Gastrocnemius medialis (tissue), 4 donors: ENCODE results near the gene FOXP4. TPM values are rescaled to one million over a fixed set of nuclear protein-coding genes. Genes with fewer than 3 reads are reported as not detected.

ENCODE experiments used
- ATAC-seq, 2 donors: fragments of 150-250 bp; one replicate each; pipeline ENCODE4 v1.9.1; 2016
- DNase-seq, 2 donors: peaks; one replicate each; pipeline ENCODE4 v3.0.0-alpha.2; 2019
- H3K27ac ChIP-seq, 4 donors: fragments of 200-600 bp; sonication (generic); 1 replicate in 1 of 4; 2 replicates in 3 of 4; pipeline ENCODE4 v1.5.1; 2016 to 2018; ENCODE audit warnings: mild to moderate bottlenecking in 2 of 4, moderate library complexity in 1 of 4
- H3K27me3 ChIP-seq, 3 donors: fragments of 200-600 bp; sonication (generic) in 2 of 3; 1 replicate in 1 of 3; 2 replicates in 2 of 3; pipeline versions ENCODE4 v1.5.1 to v1.6.0; 2016 to 2019; ENCODE audit warnings: mild to moderate bottlenecking in 1 of 3, moderate library complexity in 1 of 3
- H3K36me3 ChIP-seq, 2 donors: fragments of 200-600 bp; sonication (generic) in 1 of 2; one replicate each; pipeline ENCODE4 v1.5.1; 2017 to 2018
- H3K4me1 ChIP-seq, 2 donors: fragments of 200-600 bp; sonication (generic) in 1 of 2; one replicate each; pipeline ENCODE4 v1.5.1; 2016 to 2017; ENCODE audit warnings: mild to moderate bottlenecking in 2 of 2
- H3K4me3 ChIP-seq, 4 donors: fragments of 200-600 bp; sonication (generic) in 3 of 4; 1 replicate in 1 of 4; 2 replicates in 3 of 4; pipeline ENCODE4 v1.5.1; 2016 to 2019; ENCODE audit warnings: mild to moderate bottlenecking in 2 of 4
- H3K9me3 ChIP-seq, 3 donors: fragments of 200-600 bp; sonication (generic) in 2 of 3; 1 replicate in 1 of 3; 2 replicates in 2 of 3; pipeline ENCODE4 v1.5.1; 2016 to 2019
- POLR2A ChIP-seq, 2 donors: fragments of 450-650 bp; IDR thresholded peaks; one replicate each; pipeline ENCODE4 v1.6.1; 2017; ENCODE audit warnings: antibody characterized with exemption in 2 of 2, mild to moderate bottlenecking in 2 of 2, moderate library complexity in 2 of 2
- in situ Hi-C, 4 donors: fragments of 200-750 bp; cut with MboI; loops; one replicate each; pipeline versions ENCODE4 v1.15.0 to v1.8.0; 2017; ENCODE audit warnings: low sequenced_read_pairs in 4 of 4
- intact Hi-C: fragments of 100-400 bp; cut with DNase I; formaldehyde crosslinking; loops from one replicate; pipeline ENCODE4 v1.15.1; 2023; ENCODE audit warnings: low total_unique reads
- total RNA-seq, 4 donors: library from RNA; depleted of rRNA; stranded (reverse); fragments of >200 nt; gene quantifications; one replicate each; pipeline versions ENCODE4 v1.1.0 to v1.2.3, GENCODE V29; 2016
- TF ChIP-seq, protein P1 (sequence below), 5 experiments: fragments of 450-650 bp in 3 of 5; fragments of 200-600 bp in 2 of 5; sonication (generic) in 2 of 5; IDR thresholded peaks in 4 of 5; conservative IDR thresholded peaks in 1 of 5; 1 replicate in 4 of 5; 2 replicates in 1 of 5; pipeline ENCODE4 v1.5.1; 2016 to 2019; ENCODE audit warnings: antibody characterized with exemption in 5 of 5, mild to moderate bottlenecking in 3 of 5, moderate library complexity in 3 of 5

The FOXP4 gene
- total RNA-seq, 4 donors from 2014 or later: 3.4 to 11.4 (median 6.5) TPM

DNA sequence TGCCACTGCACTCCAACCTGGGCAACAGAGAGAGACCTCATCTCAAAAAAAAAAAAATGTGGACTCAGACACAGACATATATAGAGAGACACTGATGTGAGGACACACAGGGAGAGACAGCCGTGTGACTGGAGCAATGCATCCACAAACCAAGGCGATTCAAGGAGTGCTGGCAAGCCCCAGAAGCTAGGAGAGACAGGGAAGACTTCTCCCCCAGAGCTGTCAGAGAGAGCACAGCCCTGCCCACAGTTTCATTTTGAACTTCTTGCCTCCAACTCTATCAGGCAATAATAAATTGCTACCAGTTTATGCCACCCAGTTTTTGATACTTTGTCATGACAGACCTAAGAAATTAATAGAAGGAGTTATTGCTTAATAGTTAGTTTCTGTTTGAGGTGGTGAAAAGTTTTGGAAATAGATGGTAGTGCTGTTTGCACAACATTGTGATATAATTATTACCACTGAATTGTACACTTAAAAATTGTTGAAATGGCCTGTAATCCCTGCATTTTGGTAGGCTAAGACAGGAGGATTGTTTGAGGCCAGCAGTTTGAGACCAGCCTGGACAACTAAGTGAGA is 87.0 kb downstream of the FOXP4 start:
- ATAC-seq: no peak
- Histone ChIP-seq H3K9me3 (no peaks in the 10 kb centered on the region), H3K27me3 (peaks cover 16 to 23% (median 17%) of the 10 kb centered on the region in 3 donors), H3K36me3 (no peaks in the 10 kb centered on the region), H3K4me3 (no peak overlapping the region), H3K4me1 (peaks cover 0 to 7% of the 10 kb centered on the region in 2 donors), H3K27ac (no peak overlapping the region)
- in situ Hi-C loops: no loop called here
- TF ChIP-seq POLR2A (IDR thresholded peaks at IDR 0.05): no peak
- TF ChIP-seq, protein P1, sequence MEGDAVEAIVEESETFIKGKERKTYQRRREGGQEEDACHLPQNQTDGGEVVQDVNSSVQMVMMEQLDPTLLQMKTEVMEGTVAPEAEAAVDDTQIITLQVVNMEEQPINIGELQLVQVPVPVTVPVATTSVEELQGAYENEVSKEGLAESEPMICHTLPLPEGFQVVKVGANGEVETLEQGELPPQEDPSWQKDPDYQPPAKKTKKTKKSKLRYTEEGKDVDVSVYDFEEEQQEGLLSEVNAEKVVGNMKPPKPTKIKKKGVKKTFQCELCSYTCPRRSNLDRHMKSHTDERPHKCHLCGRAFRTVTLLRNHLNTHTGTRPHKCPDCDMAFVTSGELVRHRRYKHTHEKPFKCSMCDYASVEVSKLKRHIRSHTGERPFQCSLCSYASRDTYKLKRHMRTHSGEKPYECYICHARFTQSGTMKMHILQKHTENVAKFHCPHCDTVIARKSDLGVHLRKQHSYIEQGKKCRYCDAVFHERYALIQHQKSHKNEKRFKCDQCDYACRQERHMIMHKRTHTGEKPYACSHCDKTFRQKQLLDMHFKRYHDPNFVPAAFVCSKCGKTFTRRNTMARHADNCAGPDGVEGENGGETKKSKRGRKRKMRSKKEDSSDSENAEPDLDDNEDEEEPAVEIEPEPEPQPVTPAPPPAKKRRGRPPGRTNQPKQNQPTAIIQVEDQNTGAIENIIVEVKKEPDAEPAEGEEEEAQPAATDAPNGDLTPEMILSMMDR (IDR thresholded peaks at IDR 0.05 in 4 of 5, conservative IDR thresholded peaks at IDR 0.05 in 1 of 5): no peak
- intact Hi-C loops: no loop called here
- no peak for DNase-seq

DNA sequence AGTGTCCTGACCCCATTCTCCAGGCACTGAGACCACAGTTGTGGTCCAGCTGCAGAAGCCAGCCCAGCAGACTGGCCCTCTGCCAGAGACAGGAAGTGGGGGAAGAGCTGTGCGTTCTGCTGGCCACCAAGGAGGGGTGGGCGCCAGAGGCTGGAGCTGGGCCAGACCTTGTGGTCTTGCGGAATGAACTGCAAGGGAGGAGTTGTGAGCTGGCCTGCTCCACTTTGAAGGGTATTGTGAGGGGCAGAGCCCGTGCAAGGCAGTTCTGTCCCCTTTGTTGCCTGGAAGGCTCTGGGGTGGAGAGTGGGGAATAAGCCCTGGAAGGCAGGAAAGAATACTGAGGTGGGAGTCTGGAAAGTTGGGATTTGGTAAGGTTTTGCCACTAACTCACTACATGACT is 88.5 kb downstream of the FOXP4 start:
- in situ Hi-C loops: no loop called here
- no peak for TF ChIP-seq POLR2A (IDR thresholded peaks at IDR 0.05)
- TF ChIP-seq, protein P1 (IDR thresholded peaks at IDR 0.05 in 4 of 5, conservative IDR thresholded peaks at IDR 0.05 in 1 of 5): no peak
- DNase-seq (no peak), ATAC-seq (no peak)
- Histone ChIP-seq H3K27me3 (peaks cover 30 to 39% (median 32%) of the 10 kb centered on the region in 3 donors), H3K4me3 (no peak overlapping the region), H3K27ac (no peak overlapping the region), H3K9me3 (no peaks in the 10 kb centered on the region), H3K4me1 (peaks cover 6 to 19% of the 10 kb centered on the region in 2 donors), H3K36me3 (no peaks in the 10 kb centered on the region)
- intact Hi-C loops: no loop called here

DNA sequence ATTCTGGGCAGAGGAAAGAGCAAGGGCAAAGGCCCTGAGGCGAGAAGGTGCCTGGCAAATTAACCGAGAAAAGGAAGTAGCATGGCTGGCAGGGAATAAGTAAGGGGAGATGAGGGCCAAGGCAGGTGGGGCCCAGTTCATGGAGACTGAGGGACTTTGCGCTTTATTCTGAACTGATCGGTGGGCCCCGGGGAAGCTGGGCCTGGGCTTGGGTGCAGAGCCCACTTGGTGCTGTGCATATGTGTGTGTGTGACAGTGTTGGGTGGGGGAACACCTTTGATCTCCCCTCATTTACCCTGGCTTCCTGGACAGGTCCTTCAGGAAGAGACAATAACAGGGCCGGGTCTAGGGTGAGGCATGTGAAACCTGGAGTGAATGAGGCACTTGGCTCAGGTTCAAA is 89.2 kb downstream of the FOXP4 start:
- DNase-seq (no peak), ATAC-seq (no peak)
- in situ Hi-C loops: no loop called here
- no peak for TF ChIP-seq POLR2A (IDR thresholded peaks at IDR 0.05)
- TF ChIP-seq, protein P1 (IDR thresholded peaks at IDR 0.05 in 4 of 5, conservative IDR thresholded peaks at IDR 0.05 in 1 of 5): no peak
- no peak overlapping the region for H3K4me3 ChIP-seq
- no peaks in the 10 kb centered on the region for H3K36me3 ChIP-seq
- intact Hi-C loops: no loop called here
- no peaks in the 10 kb centered on the region for H3K9me3 ChIP-seq
- H3K27ac ChIP-seq: no peak overlapping the region
- peaks cover 30 to 43% (median 36%) of the 10 kb centered on the region in 3 donors for H3K27me3 ChIP-seq
- H3K4me1 ChIP-seq: peaks cover 6 to 19% of the 10 kb centered on the region in 2 donors

DNA sequence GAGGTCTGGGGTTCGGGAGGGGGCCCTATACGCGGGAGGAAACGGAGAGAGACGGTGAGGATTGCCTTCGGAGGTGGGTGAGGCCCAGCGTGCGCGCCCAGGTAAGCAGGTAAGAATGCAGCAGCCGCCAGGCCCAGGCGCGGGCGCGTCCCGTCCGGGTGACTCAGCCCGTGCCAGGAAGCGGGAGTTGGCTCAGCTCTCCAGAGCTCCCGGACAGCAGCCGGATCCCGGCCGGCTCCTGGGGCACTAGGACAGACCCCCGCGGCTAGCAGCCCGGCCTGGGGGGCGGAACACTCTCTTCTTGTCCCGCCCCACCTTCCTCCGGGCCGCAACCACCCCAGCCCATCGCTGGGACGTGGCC is 90.6 kb downstream of the FOXP4 start:
- no peak for DNase-seq
- ATAC-seq: no peak
- H3K4me1 ChIP-seq: peaks cover 6 to 19% of the 10 kb centered on the region in 2 donors
- intact Hi-C loops (no loop called here), in situ Hi-C loops (no loop called here)
- H3K27me3 ChIP-seq: peaks cover 30 to 47% (median 36%) of the 10 kb centered on the region in 3 donors
- H3K9me3 ChIP-seq: no peaks in the 10 kb centered on the region
- TF ChIP-seq POLR2A (IDR thresholded peaks at IDR 0.05): no peak
- TF ChIP-seq, protein P1 (IDR thresholded peaks at IDR 0.05 in 4 of 5, conservative IDR thresholded peaks at IDR 0.05 in 1 of 5): no peak
- peak overlapping the region in 2 of 4 donors; percentile 17 to 45 for H3K4me3 ChIP-seq
- H3K27ac ChIP-seq: no peak overlapping the region
- H3K36me3 ChIP-seq: no peaks in the 10 kb centered on the region
